Measurements from ENCODE around the gene TCF7. TPM values are rescaled to one million over a fixed set of nuclear protein-coding genes. Genes with fewer than 3 reads are reported as not detected.

TCF7 gene
- total and polyA plus RNA-seq, 2 of the 13 experiments (the other 11 are each of a cell fraction or from before 2014, with no cell fraction given) = 6.3 to 6.8 TPM

DNA sequence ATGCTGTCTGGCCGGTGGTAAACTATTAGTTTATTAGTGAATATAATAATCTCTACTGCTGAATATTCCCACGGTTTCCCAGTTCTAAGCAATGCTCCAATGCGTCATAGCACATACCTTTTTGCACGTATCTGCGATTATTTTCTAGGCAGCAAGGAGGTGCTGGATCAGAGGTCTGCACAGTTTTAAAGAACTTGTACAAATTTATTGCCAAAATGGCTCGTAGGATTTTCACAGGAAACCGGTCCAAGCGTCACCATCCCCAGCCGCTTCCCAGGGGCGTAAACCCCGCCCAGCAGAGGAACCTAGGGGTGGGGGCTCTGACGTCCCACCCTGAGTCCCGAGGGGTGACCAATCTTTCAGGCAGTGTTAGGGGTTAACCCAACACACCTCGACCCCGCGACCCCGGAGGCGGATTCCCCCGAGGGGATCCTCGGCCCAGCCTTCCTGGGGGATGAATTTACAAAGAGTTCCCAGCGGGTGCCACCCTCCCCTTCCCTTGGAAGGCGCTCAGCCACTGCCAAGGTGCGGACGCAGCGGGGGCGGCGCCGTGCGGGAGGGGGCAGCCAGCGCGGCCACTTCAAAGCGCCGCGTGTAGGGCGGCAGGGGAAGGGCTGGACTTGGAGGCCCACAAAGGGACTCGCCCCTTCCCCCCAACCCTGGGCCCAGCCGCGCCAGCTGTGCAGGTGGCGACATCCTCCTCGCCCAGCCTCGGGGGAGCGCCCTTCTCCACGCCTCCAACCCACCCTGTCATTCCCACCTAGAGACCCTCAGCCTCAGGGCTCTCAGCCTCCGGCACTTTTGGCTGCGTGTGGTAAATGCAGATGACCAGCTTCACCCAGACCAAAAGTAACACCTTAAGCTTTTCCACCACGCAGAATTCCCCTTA lies 43.5 kb upstream of the TCF7 start (continued):
- TF ChIP-seq KDM5B (CRISPR knock-in tag; IDR thresholded peaks at IDR 0.05; ENCODE audit: borderline replicate concordance) (peak; percentile 77; the same call in 1 of the 2 replicates), SP140L (CRISPR knock-in tag; IDR thresholded peaks at IDR 0.05; ENCODE audit: borderline replicate concordance) (no peak), KAT2B (IDR thresholded peaks at IDR 0.05; ENCODE audit: borderline replicate concordance, low read depth, low read length) (no peak), MIXL1 (CRISPR knock-in tag; IDR thresholded peaks at IDR 0.05) (no peak), ZNF331 (CRISPR knock-in tag; IDR thresholded peaks at IDR 0.05) (peak; percentile 91), SOX13 (IDR thresholded peaks at IDR 0.05) (no peak; the same call in 1 of the 2 replicates), SOX13 (CRISPR knock-in tag; conservative IDR thresholded peaks at IDR 0.05 in 1 of 2, IDR thresholded peaks at IDR 0.05 in 1 of 2) (peak in 1 of 2 experiments; percentile 87; a peak in 2 of 4 replicates), ELK4 (CRISPR knock-in tag; IDR thresholded peaks at IDR 0.05; ENCODE audit: borderline replicate concordance) (no peak), GFI1 (CRISPR knock-in tag; IDR thresholded peaks at IDR 0.05; ENCODE audit: borderline replicate concordance) (peak; percentile 47; the same call in 1 of the 2 replicates), ATF7-NPFF (CRISPR knock-in tag; IDR thresholded peaks at IDR 0.05; ENCODE audit: low read depth) (peak; percentile 89), TARDBP (CRISPR knock-in tag; IDR thresholded peaks at IDR 0.05) (peak; percentile 85), ZBTB43 (CRISPR knock-in tag; conservative IDR thresholded peaks at IDR 0.05) (peak; percentile 72; the same call in 1 of the 2 replicates), XBP1 (CRISPR knock-in tag; IDR thresholded peaks at IDR 0.05) (no peak), ZNF263 (CRISPR knock-in tag; IDR thresholded peaks at IDR 0.05) (no peak; the same call in 1 of the 2 replicates), ZNF24 (IDR thresholded peaks at IDR 0.05) (no peak)

Measured in HepG2 (cell line).